Mesenteric fat pad (tissue), 1 donor: ENCODE data around the gene ELMO2. TPM values are rescaled to one million over a fixed set of nuclear protein-coding genes. Genes with fewer than 3 reads are reported as not detected.

ENCODE experiments used
- DNase-seq: peaks from one replicate; pipeline ENCODE4 v3.0.0-alpha.2; 2020; ENCODE audit warnings: low spot score
- long read RNA-seq: library from polyadenylated mRNA; unstranded; transcript quantifications from one replicate; pipeline ENCODE4 v2.0.0, GENCODE V29; 2020
- total RNA-seq: library from RNA; stranded (reverse); fragmentation: NEBNext Ultra II Directional; extraction: Animal tissue kit (Norgen Biotek cat#: 25700); gene quantifications from one replicate; pipeline ENCODE4 v1.2.1, GENCODE V29; 2021
- donor health status: DM: yes; HTN: yes; CAD: no.

Gene ELMO2, protein sequence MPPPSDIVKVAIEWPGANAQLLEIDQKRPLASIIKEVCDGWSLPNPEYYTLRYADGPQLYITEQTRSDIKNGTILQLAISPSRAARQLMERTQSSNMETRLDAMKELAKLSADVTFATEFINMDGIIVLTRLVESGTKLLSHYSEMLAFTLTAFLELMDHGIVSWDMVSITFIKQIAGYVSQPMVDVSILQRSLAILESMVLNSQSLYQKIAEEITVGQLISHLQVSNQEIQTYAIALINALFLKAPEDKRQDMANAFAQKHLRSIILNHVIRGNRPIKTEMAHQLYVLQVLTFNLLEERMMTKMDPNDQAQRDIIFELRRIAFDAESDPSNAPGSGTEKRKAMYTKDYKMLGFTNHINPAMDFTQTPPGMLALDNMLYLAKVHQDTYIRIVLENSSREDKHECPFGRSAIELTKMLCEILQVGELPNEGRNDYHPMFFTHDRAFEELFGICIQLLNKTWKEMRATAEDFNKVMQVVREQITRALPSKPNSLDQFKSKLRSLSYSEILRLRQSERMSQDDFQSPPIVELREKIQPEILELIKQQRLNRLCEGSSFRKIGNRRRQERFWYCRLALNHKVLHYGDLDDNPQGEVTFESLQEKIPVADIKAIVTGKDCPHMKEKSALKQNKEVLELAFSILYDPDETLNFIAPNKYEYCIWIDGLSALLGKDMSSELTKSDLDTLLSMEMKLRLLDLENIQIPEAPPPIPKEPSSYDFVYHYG
- 62.1 TPM for total RNA-seq
- long read RNA-seq, partial matches to known transcripts = 11 of 44 reads
- long read RNA-seq, other reads (novel, unspliced or antisense) = 28 of 44 reads

DNA sequence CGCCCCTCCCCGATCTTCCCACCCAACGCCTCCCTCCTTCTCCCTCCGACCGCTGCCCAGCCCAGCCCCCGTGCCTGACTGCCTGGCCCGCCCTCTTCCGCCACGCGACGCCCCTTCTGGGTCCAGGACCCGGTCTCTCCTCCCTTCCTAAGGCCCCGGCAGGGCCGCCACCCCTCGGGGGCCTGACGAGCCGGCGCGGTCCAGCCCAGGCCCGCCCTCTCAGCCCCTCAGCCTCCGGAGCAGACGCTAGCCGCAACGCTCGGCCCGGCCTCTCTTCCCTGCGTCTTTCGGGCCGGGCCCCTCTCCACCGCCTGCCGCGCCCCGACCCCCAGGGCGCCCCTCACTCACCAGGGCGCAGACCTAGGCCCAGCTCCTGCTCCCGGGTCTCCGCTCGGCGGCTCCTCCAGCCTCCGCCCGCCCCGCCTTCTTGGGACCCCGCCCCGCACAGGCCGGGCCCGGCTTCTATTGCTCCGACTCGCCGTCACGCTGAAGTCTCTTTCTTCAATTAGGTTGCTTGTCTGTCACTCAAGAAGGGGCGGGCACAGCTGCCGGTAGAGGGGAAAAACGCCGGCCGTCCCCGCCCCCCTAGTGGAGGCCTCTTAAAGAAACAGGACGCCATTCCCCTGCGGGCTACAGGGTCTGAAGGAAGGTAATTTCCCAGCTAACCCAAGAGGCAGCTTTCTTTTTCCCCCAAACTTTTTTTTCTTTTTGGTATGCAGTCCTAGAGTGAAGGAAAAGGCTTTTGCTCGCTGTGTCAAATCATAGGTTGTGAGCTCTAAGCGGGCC, at the start of gene ELMO2:
Gene ELMO2, minus strand, starts transcription at position 416 of the 786 bp plus-strand sequence. CDS start 12,133 bp downstream, outside the sequence.
- DNase-seq = peak; percentile 98

GRCh38 chr20:46455729-46456128, 49.3 kb upstream of the ELMO2 start:
- DNase-seq = no peak

GRCh38 chr20:46446851-46447250, 40.4 kb upstream of the ELMO2 start:
- DNase-seq = no peak

DNA sequence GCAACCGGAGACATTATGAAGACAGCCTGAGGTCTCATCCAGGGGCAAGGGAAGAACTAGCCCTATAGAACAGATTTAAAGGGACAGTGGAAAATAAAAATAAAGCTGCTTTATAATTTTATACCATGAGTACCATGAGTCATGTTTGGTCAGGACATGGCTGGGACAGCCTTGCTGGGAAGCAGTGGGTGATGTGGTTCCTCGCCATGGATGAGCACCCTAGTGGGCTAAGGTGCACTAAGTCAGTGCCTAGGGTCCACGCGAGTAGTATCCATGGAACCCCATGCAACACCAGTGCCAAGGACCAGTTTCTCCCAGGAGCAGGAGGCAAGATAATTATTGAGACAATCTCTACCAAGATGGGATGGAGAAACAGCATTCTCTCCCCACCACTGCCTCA, 33.4 kb upstream of the ELMO2 start:
- DNase-seq = no peak

- no peak for DNase-seq
Observed at GRCh38 chr20:46438156-46438750, 31.8 kb upstream of the ELMO2 start.

- no peak for DNase-seq
Observed at GRCh38 chr20:46435146-46435545, 28.7 kb upstream of the ELMO2 start.

- DNase-seq = no peak
Observed at GRCh38 chr20:46434597-46434996, 28.2 kb upstream of the ELMO2 start.

DNA sequence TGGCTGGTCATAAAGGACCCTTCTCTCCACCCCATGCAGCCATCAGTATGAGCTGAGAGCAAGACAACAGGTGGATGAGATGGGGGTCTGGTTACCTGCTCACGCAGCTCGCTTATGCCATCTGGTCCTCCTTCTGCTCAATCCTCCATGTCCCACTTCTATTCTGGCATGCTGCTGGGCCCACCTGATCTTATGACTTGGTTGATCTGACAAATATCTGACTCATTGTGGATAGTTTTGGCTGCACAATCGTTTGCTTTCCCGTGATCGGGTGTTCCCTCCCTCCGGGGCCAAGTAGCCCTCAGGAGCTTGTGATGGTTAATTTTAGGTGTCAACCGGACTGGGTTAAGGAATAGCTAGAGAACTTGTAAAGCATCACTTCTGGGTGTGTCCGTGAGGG, 26.6 kb upstream of the ELMO2 start:
- no peak for DNase-seq

DNA sequence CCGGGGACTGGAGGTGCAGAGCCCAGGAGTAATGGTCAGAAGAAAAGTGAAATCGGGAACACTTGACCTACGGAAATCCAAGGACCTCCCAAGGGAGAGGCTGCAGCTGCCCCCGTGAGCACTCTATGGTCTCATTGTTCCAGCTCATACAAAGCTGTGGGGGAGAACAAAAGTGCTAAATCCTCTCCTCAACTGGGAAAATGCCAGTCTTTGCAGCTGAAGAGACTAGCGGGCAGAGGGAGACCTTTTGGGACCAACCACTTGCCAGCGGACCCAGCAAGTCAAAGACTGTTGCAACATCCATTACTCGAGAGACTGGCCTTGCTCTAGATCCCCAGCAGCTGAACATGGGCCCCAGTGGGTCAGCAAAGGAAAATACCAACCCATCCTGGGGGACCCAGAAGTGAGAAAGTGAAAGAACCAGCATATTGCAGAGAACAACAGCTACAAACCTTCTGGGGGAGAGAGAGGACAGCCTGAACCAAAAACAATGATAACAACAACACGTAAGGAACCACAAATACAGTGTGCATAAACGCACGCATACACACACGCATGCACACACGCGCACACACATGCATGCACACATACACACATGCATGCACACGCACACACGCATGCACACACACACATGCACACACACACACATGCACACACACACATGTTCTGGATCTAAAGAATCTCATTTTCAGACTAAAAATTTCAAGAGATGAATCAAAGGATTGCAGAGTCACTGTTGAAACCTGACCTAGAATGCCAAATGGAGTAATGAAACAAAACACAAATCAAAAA, 24.7 kb upstream of the ELMO2 start:
- no peak for DNase-seq

DNA sequence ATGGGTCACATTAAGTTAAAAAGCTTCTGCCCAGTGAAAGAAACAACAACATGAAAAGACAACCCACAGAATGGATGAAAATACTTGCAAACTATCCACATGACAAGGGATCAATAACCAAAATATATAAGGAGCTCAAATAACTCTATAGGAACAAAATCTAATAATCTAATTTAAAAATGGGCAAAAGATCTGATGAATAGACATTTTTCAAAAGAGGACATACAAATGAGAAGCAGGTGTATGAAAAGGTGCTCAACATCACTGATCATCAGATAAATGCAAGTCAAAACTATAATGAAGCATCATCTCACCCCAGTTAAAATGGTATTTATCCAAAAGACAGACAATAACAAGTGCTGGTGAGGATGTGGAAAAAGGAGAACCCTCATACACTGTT, 21.0 kb upstream of the ELMO2 start:
- DNase-seq = no peak

DNA sequence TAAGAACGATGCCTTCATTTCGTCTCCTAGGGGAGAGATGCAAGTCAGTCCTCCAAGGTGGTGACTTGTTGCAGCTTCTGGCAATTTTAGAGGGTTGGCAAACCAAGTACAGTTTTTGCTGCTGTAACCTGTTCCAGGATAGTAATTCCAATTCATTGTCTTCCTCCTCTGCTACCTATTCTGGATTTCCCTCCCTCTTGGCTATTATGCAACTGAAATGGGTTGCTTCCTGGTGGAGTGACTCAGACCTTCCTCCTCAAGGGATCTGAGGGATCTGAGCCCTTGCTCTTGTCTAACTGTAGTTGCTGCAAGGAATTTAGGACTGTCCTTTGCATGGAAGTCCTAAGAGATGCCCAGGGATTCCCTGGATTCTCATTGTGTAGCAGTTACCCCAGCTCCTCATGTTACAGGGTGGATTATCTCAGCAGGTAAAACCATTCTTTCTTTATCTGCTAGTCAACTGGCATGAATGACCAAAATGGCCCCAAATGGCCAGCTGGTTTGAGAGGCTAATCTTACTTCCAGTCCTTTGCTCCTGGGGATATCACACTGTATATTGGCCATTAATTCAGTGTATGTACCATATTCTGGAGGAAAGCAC, 17.6 kb upstream of the ELMO2 start:
- DNase-seq = no peak

DNA sequence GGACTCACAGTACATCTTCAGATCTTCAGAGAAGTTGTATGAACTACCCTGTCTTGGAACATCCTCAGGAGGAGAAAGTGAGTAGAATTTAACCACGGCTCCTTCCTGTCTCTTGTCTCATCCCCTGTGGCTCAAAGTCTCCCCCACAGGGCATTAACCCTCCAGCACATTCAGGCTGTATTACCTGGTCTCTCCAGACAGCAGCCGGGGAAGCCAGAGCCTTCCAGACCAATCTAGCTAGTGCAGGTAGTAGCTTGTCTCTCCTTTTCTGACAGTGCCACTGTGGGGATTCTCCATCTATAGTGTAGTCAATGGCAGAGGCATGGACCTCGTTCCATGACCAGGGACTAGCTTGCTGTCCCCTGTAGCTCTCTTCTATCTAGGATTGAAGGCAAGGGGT, 16.9 kb upstream of the ELMO2 start:
- DNase-seq = no peak

- no peak for DNase-seq
Observed at GRCh38 chr20:46420878-46421277, 14.5 kb upstream of the ELMO2 start.

- no peak for DNase-seq
Observed at GRCh38 chr20:46419882-46420281, 13.5 kb upstream of the ELMO2 start.

DNA sequence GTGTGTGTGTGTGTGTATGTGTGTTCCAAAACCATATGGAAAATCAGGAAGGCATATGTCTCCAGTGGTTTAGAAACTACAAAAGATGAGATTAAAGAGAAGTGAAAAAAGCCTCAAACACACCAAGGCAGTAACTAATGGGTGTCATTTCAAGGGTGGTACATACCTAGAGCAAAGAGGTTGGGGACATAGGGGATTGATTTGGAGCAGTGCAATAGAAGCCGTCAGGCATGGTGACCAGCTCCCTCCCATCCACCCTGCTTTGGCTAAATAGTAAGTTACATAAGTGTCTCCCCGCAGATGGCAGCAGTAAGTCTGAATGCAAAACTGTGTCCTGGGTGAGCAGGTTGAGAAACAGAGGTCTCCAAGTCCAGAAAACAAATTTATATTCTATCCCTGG, 10.4 kb upstream of the ELMO2 start:
- DNase-seq = no peak

- no peak for DNase-seq
Observed at GRCh38 chr20:46416421-46416820, 10.0 kb upstream of the ELMO2 start.

GRCh38 chr20:46415773-46416172, 9.4 kb upstream of the ELMO2 start:
- no peak for DNase-seq

DNA sequence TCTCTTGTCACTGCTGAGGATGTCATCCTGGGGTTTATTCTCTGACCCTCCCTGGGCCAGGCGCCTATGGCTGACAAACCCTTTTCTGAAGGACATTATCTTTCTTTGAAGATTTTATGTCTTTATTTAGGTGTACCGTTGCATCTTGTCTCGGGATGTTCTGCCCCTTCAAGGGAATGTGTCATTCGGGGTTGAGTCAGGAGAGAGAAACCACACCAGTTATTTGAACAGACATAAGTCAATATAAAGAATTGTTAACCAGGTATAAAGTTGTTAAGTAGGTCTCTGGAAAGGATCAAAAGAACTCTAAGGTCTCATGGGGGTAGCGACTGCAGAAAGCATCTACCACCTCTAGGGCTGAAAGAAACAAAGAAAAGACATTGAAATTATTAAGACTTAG, 8.2 kb upstream of the ELMO2 start:
- no peak for DNase-seq

GRCh38 chr20:46411637-46412036, 5.2 kb upstream of the ELMO2 start:
- no peak for DNase-seq

GRCh38 chr20:46408281-46408731, 1.9 kb upstream of the ELMO2 start:
- no peak for DNase-seq
